ENCODE data around the gene RCN1. TPM values are rescaled to one million over a fixed set of nuclear protein-coding genes. Genes with fewer than 3 reads are reported as not detected.
"Not testable (repeated sequence)": the region's sequence is repeated elsewhere in the genome, so short reads cannot be mapped to it uniquely, and the experiment has no call there.

Gene RCN1
- total RNA-seq, 3 donors from 2014 or later, result 58.2 to 67.8 (median 61.0) TPM

GRCh38 chr11:32062540-32062939 is 28.3 kb upstream of the RCN1 start:
- Histone ChIP-seq H3K27ac (no peak overlapping the region), H3K4me1 (no peaks in the 10 kb centered on the region), H3K36me3 (no peaks in the 10 kb centered on the region), H3K9me3 (no peaks in the 10 kb centered on the region), H3K4me3 (no peak overlapping the region), H3K27me3 (no peaks in the 10 kb centered on the region)
- intact Hi-C loops (cut with DNase I; ENCODE audit: low total_unique reads), result no loop called here
- TF ChIP-seq CTCF (IDR thresholded peaks at IDR 0.05) (no peak), POLR2A (IDR thresholded peaks at IDR 0.05) (no peak)
- DNase-seq (ENCODE audit: low spot score in 2 of 2), result no peak

GRCh38 chr11:32063031-32063430 is 27.8 kb upstream of the RCN1 start:
- H3K4me3 ChIP-seq; H3K4me1 ChIP-seq; H3K9me3 ChIP-seq; intact Hi-C loops (cut with DNase I; ENCODE audit: low total_unique reads); H3K36me3 ChIP-seq; H3K27me3 ChIP-seq; H3K27ac ChIP-seq; DNase-seq (ENCODE audit: low spot score in 2 of 2): not testable (repeated sequence)

GRCh38 chr11:32065865-32066629 is 24.8 kb upstream of the RCN1 start:
- no peak for DNase-seq (ENCODE audit: low spot score in 2 of 2)
- no peak for TF ChIP-seq POLR2AphosphoS5 (IDR thresholded peaks at IDR 0.05)
- TF ChIP-seq POLR2A (IDR thresholded peaks at IDR 0.05), result no peak
- TF ChIP-seq CTCF (IDR thresholded peaks at IDR 0.05), result no peak
- no peaks in the 10 kb centered on the region for H3K9me3 ChIP-seq
- peaks cover 0 to 10% of the 10 kb centered on the region in 2 donors for H3K27me3 ChIP-seq
- no peak overlapping the region for H3K4me3 ChIP-seq
- H3K4me1 ChIP-seq, result no peaks in the 10 kb centered on the region
- no peaks in the 10 kb centered on the region for H3K36me3 ChIP-seq
- no peak overlapping the region for H3K27ac ChIP-seq
- intact Hi-C loops (cut with DNase I; ENCODE audit: low total_unique reads), result no loop called here

- no peak for DNase-seq (ENCODE audit: low spot score in 2 of 2)
- Histone ChIP-seq H3K27ac (no peak overlapping the region), H3K4me1 (no peaks in the 10 kb centered on the region), H3K36me3 (no peaks in the 10 kb centered on the region), H3K9me3 (no peaks in the 10 kb centered on the region), H3K4me3 (no peak overlapping the region), H3K27me3 (peaks cover 0 to 10% of the 10 kb centered on the region in 2 donors)
- intact Hi-C loops (cut with DNase I; ENCODE audit: low total_unique reads), result no loop called here
- no peak for TF ChIP-seq POLR2AphosphoS5 (IDR thresholded peaks at IDR 0.05)
- no peak for TF ChIP-seq POLR2A (IDR thresholded peaks at IDR 0.05)
- no peak for TF ChIP-seq CTCF (IDR thresholded peaks at IDR 0.05)
These were observed 22.6 kb upstream of the RCN1 start for GRCh38 chr11:32068134-32068870.

- Histone ChIP-seq H3K27me3 (peaks cover 0 to 10% of the 10 kb centered on the region in 2 donors), H3K4me3 (no peak overlapping the region), H3K27ac (no peak overlapping the region), H3K4me1 (no peaks in the 10 kb centered on the region), H3K36me3 (no peaks in the 10 kb centered on the region), H3K9me3 (no peaks in the 10 kb centered on the region)
- intact Hi-C loops (cut with DNase I; ENCODE audit: low total_unique reads), result loop anchor here (5.0 to 10.0 kb wide), 2 partner anchors 323 to 475 kb away; no protein-coding TSS in a partner anchor
- TF ChIP-seq POLR2A (IDR thresholded peaks at IDR 0.05) (no peak), POLR2AphosphoS5 (IDR thresholded peaks at IDR 0.05) (no peak), CTCF (IDR thresholded peaks at IDR 0.05) (no peak)
- DNase-seq (ENCODE audit: low spot score in 2 of 2), result no peak
These were observed 21.4 kb upstream of the RCN1 start for GRCh38 chr11:32069361-32070058.

Data from breast epithelium (tissue), 4 donors.